HG03469 (cell line): ENCODE results near the gene TEX26.

Experiments used
- ATAC-seq: cut with Tn5 transposase; IDR thresholded peaks from one replicate; pipeline ENCODE4 v1.9.1; 2021; ENCODE audit warnings: mild to moderate bottlenecking, moderate library complexity, moderate number of reproducible peaks; ENCODE audit not compliant: unreplicated experiment

The TEX26 gene

DNA sequence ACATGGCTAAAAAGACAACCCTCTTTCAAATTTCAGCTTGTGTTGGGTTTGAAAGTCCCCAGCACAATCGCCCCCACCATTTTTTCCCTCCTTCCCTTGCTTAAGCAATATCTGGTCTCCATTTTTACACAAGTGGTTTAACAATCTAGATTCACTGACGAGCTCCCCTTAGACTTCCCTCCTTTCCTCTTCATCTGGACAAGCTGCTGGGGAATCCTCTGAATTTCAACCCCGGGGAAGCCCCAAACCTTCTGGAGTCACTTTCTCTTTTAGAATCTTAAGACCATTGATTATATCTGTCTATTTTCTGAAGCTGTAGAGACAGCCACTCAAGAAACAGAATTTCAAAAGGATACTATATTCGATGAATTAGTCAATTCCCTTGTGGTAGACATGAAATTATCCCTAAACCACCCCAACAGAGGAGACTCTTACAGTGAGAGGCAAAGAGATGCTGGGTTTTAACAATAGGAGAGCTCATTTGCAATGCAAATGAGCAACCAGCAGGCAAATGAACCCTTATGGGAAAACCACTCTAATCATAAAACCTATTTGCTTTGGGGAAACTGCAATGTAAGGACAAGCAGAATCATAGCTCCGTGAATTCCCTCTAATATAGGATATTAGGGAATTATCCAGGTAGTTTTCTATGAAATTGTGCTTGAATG is 78.9 kb downstream of the TEX26 start:
- ATAC-seq = no peak

GRCh38 chr13:31011901-31012654 is 79.6 kb downstream of the TEX26 start:
- peak; percentile 45 for ATAC-seq

DNA sequence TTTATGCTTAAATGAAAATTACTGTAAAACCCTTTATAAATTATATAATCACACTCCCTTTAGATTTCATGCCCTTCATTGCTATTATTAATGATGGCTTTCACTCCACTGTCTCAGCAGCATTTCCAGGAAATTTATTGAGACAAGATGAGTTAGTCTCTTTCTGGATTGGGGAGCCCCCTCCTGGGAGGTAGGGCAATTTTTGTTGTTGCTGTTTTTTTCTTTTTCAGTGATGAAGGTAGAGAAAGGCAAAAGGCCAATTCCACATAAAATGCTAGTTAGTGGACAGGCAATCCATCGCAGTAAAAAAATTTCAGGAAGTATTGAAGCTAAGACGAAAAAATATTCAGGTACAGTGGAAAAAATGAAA is 80.2 kb downstream of the TEX26 start:
- no peak for ATAC-seq

DNA sequence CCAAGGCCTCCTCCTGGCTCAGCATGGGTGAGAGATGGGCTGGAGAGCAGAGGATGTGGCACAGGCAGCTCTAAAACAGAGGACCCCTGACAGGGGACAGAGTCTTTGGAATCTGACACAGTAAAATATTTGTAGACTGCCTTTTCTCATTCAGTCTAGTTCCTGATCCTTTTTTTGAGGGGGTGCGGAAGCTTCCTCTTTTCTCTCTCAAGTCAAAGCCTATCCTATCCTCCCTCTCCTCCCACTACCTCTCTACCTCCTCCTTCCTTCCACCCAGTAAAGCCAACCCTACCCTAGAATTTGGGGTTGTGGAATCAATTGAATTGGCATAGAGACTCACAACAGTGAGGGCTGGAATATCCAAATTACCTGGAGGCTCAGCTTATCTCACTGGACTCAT is 82.0 kb downstream of the TEX26 start:
- ATAC-seq = no peak

DNA sequence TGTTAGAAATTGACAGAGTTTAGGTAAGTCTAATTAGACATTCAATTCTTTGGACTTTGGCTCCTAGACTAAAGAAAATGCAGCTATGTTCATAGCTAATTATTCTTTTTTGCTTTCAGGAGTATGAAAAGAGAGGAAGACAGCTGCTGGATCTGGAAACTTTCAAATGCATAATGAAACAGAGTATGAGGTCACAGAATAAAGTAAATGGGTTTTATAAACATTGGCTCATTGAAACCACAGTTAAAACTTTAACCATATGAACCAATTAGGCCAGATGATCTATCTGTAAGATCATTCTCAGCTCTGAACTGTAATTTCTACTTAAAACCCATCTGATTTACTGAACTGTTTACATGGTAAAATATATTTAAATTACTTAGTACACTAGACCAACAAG is 82.7 kb downstream of the TEX26 start:
- no peak for ATAC-seq

DNA sequence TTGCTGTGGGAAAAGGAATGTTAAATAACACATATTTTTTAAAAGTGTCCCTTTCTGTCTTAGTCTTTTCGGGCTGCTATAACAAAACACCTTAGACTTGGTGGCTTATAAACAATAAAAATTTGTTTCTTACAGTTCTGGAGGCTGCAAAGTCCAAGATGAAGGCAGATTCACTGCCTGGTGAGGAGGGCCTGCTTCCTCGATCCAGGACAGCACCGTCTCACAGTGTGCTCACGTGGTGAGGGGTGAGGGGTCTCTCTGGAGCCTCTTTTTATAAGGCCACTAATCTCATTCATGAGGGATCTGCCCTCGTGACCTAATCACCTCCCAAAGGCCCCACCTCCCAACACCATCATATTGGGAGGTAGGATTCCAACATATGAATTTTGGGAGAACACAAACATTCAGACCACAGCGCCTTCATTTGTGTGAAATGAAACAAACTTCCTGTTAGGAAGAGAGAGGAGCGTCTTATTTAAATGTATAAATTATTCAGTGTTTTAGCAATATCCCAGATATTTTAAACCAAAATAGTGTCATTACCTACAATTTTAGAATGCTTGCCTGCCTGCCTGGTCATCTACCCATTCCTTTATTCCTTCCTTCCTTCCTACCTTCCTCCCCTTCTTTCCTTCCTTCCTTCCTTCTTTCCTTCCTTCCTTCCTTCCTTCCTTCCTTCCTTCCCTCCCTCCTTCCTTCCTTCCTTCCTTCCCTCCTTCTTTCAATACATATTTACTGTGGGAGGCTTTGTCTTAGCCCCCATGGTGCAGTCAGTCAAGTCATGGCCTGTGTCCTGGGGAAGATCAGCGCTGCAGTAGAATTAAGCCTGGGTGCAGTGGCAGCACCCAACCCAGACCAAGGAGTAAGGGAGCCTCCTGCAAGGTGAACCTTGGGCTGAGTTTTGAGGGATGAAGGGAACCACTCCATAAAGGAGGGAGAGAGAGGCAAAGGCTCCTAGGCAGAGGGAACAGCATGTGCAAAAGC is 84.2 kb downstream of the TEX26 start:
- no peak for ATAC-seq

DNA sequence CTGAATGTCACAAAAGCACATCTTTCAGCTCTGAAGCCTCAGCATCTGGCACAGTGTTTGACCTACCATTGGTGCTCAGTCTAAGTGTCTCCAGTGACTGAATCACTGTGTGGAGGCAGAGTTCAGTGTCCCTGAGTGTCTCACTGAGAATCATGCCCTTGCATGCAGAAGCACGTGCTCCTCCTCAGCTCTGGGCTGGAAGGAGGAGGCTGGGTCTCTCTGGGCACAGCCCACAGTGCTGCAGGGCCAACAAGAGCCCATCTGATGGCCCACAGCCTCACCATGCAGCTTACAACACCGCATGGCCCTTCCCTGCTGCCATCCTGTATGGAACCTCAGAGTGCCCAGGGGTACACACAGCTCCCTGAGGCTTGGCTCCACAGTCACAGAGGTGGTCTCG is 86.1 kb downstream of the TEX26 start:
- no peak for ATAC-seq

DNA sequence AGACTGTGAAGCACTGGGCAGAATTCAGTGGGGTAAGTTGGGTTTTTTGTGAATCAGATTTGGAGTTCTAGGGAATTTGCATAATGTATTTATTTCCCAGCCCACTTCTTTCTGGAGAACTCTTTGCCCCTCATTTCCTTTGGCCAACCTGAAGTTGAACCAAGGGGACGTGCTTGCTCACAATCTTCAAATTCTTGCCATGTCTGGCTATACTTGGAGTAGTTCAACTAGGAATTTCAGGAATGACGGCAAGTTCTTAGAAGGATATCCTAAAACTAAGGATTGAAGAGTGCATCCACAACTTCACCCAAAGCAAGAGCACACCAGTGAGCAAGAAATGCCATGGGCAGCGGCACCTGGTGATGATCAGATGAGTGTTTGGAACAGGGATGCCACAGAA is 88.5 kb downstream of the TEX26 start:
- ATAC-seq = no peak

DNA sequence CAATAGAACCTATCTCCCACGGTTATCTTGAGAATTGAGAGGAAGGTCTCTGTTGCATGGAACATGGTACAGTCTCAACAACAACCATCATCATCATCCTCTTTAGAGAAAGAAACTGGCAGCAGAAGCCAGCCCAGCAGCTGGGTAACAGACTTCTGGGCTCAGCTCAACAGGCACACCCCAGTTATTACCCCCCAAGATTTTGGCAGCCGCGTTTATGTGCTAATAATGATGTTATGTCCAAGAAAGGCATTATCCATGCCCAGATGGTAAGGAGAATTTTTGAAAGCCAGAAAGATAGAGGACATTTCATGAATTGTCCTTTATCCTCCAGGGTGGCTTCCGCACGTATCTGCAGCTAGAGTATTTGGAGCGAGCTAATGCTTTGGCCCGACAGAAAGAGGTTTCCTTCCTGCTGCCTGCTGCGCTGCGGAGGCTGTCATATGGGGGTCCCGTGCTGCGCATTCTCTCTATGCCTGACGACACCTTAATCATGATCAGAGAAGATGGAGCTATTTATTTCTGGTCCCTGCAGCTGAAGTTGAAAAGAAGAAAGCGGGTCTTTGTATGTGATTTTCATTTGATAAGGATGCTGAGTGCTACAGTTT is 89.9 kb downstream of the TEX26 start:
- no peak for ATAC-seq

DNA sequence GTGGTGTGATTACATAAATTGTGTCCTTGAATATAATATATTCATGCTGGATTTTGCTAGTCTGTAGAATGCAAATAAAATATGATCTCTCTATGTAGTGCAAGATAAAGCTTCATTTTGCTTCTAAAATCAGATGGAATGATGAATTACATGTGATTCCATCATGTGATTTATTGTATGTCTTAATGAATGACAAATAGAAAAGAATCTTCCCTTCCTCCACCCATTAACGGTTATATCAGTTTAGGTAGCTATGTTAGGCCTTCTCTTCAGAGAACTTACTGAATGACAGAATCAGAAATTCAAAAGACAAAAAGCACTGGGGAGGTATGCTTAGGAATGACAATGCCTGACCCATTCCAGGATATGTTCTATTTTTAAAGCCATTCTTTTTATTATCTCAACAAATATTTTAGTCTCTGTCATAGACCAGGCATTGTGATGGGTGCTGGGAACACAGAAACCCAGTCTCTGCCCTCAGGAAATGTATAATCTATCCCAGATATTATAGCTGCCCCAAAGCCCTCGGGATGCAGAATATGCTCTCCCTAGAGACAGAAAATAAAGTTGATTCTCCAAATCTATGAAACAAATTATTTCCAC is 90.6 kb downstream of the TEX26 start:
- ATAC-seq = no peak
